ENCODE data around the gene RSRC1.
"Not testable (repeated sequence)": the region's sequence is repeated elsewhere in the genome, so short reads cannot be mapped to it uniquely, and the experiment has no call there.

RSRC1 gene

GRCh38 chr3:158404131-158404718, 294.3 kb downstream of the RSRC1 start:
- DNase-seq (ENCODE audit: low read depth) = no peak

- DNase-seq (ENCODE audit: low read depth) = no peak
Observed at GRCh38 chr3:158405507-158405906, 295.6 kb downstream of the RSRC1 start.

GRCh38 chr3:158407844-158408517, 298.1 kb downstream of the RSRC1 start:
- DNase-seq (ENCODE audit: low read depth) = no peak

- not testable (repeated sequence) for DNase-seq (ENCODE audit: low read depth)
Observed at GRCh38 chr3:158408518-158408897, 298.6 kb downstream of the RSRC1 start.

GRCh38 chr3:158418035-158418434, 308.1 kb downstream of the RSRC1 start:
- DNase-seq (ENCODE audit: low read depth) = no peak

- DNase-seq (ENCODE audit: low read depth) = no peak
Observed at GRCh38 chr3:158419820-158420653, 310.1 kb downstream of the RSRC1 start.

- no peak for DNase-seq (ENCODE audit: low read depth)
Observed at GRCh38 chr3:158420654-158421396, 310.9 kb downstream of the RSRC1 start.

- DNase-seq (ENCODE audit: low read depth) = no peak
Observed at GRCh38 chr3:158430448-158430847, 320.6 kb downstream of the RSRC1 start.

GRCh38 chr3:158430968-158431367, 321.1 kb downstream of the RSRC1 start:
- no peak for DNase-seq (ENCODE audit: low read depth)

- no peak for DNase-seq (ENCODE audit: low read depth)
Observed at GRCh38 chr3:158431829-158432228, 321.9 kb downstream of the RSRC1 start.

- no peak for DNase-seq (ENCODE audit: low read depth)
Observed at GRCh38 chr3:158434412-158435038, 324.6 kb downstream of the RSRC1 start.

- no peak for DNase-seq (ENCODE audit: low read depth)
Observed at GRCh38 chr3:158443632-158444031, 333.7 kb downstream of the RSRC1 start.

GRCh38 chr3:158447408-158447807, 337.5 kb downstream of the RSRC1 start:
- DNase-seq (ENCODE audit: low read depth) = no peak

- no peak for DNase-seq (ENCODE audit: low read depth)
Observed at GRCh38 chr3:158451405-158452055, 341.6 kb downstream of the RSRC1 start.

- no peak for DNase-seq (ENCODE audit: low read depth)
Observed at GRCh38 chr3:158452334-158452733, 342.4 kb downstream of the RSRC1 start.

GRCh38 chr3:158453004-158453403, 343.1 kb downstream of the RSRC1 start:
- no peak for DNase-seq (ENCODE audit: low read depth)

- no peak for DNase-seq (ENCODE audit: low read depth)
Observed at GRCh38 chr3:158453865-158454264, 344.0 kb downstream of the RSRC1 start.

- DNase-seq (ENCODE audit: low read depth) = no peak
Observed at GRCh38 chr3:158455406-158455805, 345.5 kb downstream of the RSRC1 start.

- DNase-seq (ENCODE audit: low read depth) = no peak
Observed at GRCh38 chr3:158456114-158456513, 346.2 kb downstream of the RSRC1 start.

GRCh38 chr3:158458464-158458863, 348.6 kb downstream of the RSRC1 start:
- DNase-seq (ENCODE audit: low read depth) = no peak

- no peak for DNase-seq (ENCODE audit: low read depth)
Observed at GRCh38 chr3:158460926-158461325, 351.0 kb downstream of the RSRC1 start.
